Activated CD8-positive, alpha-beta memory T cell treated with anti-CD3 and anti-CD28 coated beads, Interleukin-2, amount 50 U/mL, for 1 hour (primary cell): ENCODE data around the gene ACTR6.
"Not testable (repeated sequence)": the region's sequence is repeated elsewhere in the genome, so short reads cannot be mapped to it uniquely, and the experiment has no call there.

Experiments
- DNase-seq: peaks from one replicate; pipeline ENCODE4 v3.0.0-alpha.2; 2020; ENCODE audit errors: extremely low read depth

ACTR6 gene

GRCh38 chr12:100184549-100185145, 16.0 kb upstream of the ACTR6 start:
- DNase-seq = no peak

- no peak for DNase-seq
These were observed 15.2 kb upstream of the ACTR6 start for GRCh38 chr12:100185361-100185894.

- DNase-seq = no peak
These were observed 14.5 kb upstream of the ACTR6 start for GRCh38 chr12:100186071-100186470.

- no peak for DNase-seq
These were observed 13.5 kb upstream of the ACTR6 start for GRCh38 chr12:100187068-100187467.

GRCh38 chr12:100187857-100188519, 12.6 kb upstream of the ACTR6 start:
- no peak for DNase-seq

- not testable (repeated sequence) for DNase-seq
These were observed 11.6 kb upstream of the ACTR6 start for GRCh38 chr12:100188888-100189635.

GRCh38 chr12:100189636-100190394, 10.8 kb upstream of the ACTR6 start:
- DNase-seq = no peak

- no peak for DNase-seq
These were observed 7.5 kb upstream of the ACTR6 start for GRCh38 chr12:100193085-100193484.

- no peak for DNase-seq
These were observed 3.1 kb upstream of the ACTR6 start for GRCh38 chr12:100197486-100197885.

- DNase-seq = no peak
These were observed 1.6 kb upstream of the ACTR6 start for GRCh38 chr12:100199023-100199346.

- peak; percentile 30 for DNase-seq
These were observed 1.1 kb upstream of the ACTR6 start for GRCh38 chr12:100199347-100200149.

GRCh38 chr12:100201604-100202423, 1.2 kb downstream of the ACTR6 start:
- no peak for DNase-seq

- no peak for DNase-seq
These were observed 6.7 kb downstream of the ACTR6 start for GRCh38 chr12:100207311-100207710.

GRCh38 chr12:100208834-100209233, 8.2 kb downstream of the ACTR6 start:
- DNase-seq = no peak

GRCh38 chr12:100211698-100212097, 11.1 kb downstream of the ACTR6 start:
- DNase-seq = no peak

- DNase-seq = no peak
These were observed 12.6 kb downstream of the ACTR6 start for GRCh38 chr12:100213016-100213891.

GRCh38 chr12:100214518-100214917, 13.9 kb downstream of the ACTR6 start:
- no peak for DNase-seq

- DNase-seq = no peak
These were observed 14.6 kb downstream of the ACTR6 start for GRCh38 chr12:100215209-100215608.

- DNase-seq = no peak
These were observed 15.7 kb downstream of the ACTR6 start for GRCh38 chr12:100216337-100216736.
